Nucleus accumbens (tissue), 56 donors: ENCODE measurements around the gene NTNG1.

Source experiments
- DNase-seq, 56 donors: peaks; one replicate each; lab custom pipeline; 2025; lab: John Stamatoyannopoulos, UW

The NTNG1 gene

GRCh38 chr1:107315652-107316051 is 174.8 kb downstream of the NTNG1 start:
- no peak for DNase-seq

DNA sequence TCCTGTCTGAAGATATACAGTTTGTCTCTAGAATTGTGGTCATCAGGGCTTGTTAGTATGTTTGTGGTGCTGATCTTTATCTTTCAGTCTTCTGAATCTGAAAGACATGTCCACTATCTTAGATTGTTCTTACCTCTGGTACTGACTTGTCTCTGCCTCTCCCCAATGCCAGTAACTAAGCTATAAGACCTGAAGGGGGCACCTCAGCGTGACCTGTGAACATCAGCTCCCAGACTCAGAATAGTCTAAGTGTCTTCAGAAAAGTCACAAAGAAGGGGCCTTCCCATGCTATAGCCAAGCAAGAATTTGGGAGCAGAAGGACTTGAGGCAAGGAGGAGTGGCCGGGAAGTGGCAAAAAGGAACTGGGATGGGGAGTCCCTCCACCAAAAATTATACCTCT is 178.1 kb downstream of the NTNG1 start:
- DNase-seq, result no peak

DNA sequence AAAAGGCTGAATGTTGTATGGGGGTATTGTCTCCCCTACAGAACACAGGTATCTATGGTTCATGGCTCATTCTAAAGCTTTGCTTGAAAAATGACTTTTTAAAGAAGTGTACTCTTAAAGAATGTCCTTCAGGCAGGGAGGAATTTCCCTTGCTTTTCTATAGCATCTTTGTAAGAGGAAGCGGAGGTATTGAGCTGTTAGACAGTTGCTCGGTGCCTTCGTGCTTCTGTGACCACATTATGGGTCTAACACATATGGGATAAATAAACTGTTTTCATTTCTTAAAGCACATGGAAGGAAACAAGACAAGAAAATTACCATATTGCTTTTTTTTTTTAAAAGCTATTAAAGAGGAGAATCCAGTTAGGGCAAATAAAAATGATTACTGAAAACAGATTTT is 182.9 kb downstream of the NTNG1 start:
- DNase-seq, result no peak

DNA sequence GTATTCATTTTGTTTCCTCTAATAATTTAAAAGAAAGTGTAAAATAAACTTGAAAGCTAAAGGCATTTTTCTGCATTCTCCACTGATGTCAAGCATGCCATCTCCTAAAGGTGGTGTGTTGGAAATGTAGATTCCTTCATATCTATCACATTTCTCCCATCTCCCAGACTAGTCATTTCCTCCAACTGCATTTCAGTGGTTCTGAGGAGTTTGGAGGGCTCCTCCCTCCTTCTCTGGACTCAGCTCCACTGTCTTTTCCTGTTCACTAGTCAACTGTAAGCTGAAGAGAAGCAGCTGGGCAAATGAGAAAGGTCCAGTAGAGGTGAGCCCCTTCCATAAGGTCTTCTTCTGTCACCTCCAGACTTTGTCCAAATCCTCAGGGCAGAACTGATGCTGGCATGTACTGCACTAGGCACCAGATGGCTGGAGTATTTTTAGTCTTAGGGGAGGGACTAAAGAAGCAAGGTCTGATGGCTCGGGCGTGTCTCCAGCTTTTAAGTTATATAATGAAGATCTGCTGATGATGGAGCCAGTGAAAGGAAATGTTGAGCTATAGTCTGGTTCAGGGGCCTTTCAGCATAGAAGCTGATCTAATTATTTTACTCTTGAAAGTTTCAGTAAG is 186.1 kb downstream of the NTNG1 start:
- no peak for DNase-seq

- DNase-seq, result no peak
Observed at GRCh38 chr1:107327446-107327845, 186.6 kb downstream of the NTNG1 start.

DNA sequence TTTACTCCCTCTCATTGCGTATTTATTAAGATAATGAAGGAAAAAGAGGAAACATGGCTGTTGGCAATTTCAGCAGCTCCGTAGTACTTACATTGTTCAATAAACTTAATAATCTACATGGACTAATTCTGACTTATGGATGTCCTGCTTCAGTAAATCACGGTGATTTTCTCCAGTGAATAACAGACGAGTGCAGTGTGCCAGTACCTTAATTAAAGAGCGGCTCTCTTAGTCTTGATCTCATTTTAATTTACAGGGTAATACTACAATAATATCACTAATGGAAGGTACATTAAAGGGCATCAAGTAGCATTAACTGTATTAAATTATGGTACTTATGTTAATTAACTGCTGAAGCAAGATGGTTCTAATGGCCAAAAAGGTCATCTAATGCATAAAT is 187.2 kb downstream of the NTNG1 start:
- DNase-seq, result no peak

- no peak for DNase-seq
Observed at GRCh38 chr1:107339775-107340174, 198.9 kb downstream of the NTNG1 start.

DNA sequence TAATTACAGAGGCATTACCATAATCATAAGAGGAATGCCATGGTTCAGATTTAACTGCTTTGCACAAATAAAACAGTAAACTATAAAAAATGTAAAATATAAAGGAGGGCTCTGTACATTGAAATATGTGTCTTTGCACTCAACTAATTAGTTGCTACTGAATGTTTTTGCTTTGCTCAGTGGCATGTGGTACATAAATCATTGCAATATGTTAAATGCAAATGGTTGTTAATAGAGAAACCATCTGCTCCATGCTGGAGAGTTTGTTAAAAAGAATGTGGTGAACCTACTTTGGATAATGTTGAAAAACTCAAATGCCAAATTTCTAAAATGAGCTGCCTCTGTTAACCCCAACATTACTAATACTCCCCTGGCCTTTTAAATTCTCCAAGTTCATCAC is 201.5 kb downstream of the NTNG1 start:
- no peak for DNase-seq

DNA sequence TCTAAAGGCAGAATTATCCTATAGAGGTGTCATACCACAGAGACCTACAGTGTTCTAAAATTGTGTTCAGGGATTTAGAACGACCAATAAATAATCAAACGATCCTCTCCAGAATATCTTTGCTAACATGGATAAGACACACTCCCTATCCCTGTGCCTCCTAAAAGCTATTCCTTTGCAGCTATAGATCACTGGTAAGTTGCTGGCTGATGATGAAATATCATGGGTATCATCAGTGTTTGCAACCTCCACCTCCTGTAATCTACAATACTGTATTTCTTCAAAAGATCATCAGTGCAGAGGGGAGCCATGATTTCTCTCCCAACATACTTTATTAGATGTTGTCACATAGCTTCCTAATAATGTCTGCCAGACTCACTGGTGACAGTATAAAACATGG is 201.9 kb downstream of the NTNG1 start:
- no peak for DNase-seq

GRCh38 chr1:107343601-107344000 is 202.8 kb downstream of the NTNG1 start:
- no peak for DNase-seq

- DNase-seq, result no peak
Observed at GRCh38 chr1:107344268-107344760, 203.5 kb downstream of the NTNG1 start.

GRCh38 chr1:107344836-107345235 is 204.0 kb downstream of the NTNG1 start:
- no peak for DNase-seq

DNA sequence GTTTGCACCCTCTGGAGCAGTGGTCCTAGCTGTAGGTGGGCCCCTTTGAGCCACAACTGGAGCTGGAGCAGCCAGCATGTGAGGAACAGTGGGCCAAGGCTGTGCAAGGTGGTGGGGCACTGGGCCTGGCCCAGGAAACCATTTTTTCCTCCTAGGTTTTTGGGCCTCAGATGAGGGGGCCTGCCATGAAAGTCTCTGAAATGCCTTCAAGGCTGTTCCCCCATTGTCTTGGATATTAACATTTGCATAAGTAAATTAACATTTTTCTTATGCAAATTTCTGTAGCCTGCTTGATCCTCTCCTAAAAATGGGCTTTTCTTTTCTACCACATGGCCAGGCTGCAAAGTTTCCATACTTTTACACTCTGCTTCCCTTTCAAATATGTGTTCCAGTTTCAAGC is 212.0 kb downstream of the NTNG1 start:
- no peak for DNase-seq

DNA sequence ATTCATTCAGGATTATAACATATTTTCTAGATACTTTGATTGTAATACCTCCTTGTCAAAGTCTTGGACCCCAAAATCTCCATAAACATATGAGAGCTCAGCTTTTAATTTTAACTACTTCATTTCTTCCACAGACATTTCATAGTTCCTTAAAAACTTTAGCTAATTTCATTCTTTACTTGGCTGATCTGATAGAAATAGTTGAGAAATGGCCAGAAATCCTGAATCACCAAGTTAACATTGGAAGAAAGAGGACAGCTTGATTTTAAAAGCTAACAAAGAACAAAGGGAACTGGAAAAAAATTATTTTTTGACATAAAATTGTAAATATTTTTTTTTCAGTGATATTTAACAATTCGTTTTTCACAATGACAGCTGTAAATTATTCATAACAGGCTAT is 216.5 kb downstream of the NTNG1 start:
- DNase-seq, result no peak

- no peak for DNase-seq
Observed at GRCh38 chr1:107358619-107359327, 217.9 kb downstream of the NTNG1 start.

DNA sequence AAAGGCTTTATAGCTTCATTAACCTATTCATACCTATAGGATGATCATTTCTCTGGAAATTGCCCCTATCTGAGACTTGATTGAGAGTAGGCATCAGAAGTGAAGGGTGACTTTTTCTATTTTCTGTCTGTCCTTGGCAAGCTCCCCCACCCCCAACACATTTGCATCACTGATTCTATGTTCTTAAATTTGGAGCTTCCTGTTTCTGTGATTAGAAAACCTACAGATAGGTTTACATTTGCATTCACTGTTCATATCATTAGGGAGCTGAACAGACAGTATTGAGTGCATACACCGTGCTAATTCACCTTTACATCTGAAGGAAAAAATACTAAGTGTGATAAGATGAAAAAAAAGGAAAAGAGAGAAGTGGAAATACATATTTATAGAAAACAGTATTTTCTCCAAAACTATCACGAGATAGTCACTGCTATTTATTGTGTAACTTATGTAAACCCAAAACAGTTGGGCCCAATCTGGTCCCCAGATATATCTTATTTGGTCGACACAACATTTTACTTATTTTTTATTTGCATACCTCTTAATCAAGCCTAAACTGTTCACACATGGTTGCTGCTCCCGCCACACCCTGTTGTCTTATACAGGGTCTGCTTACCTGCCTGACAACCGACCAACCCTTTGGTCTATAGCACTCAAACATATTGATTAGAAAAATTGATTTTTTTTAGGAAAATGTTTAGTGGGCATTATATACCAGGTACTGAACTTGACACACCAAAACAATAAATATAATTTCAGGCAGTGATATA is 218.8 kb downstream of the NTNG1 start:
- DNase-seq, result no peak

GRCh38 chr1:107362468-107363140 is 221.8 kb downstream of the NTNG1 start:
- DNase-seq, result no peak

DNA sequence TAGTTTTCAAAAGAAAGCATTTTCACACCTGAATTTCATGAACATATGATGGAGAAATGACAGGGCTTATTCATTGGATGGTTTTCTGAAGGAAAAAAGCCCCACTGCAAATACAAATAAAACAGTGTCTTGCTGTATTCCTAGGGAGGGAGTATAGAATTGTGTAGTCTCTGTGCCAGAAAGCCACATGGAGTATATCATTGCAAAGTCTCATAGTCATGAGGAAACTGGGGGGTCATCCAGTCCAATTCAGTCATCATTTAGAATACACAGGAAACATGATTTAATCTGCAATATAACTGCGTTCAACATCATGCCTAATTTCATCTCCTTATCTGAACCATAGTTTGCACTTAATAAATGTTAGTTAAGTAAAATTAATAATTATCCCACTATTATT is 222.3 kb downstream of the NTNG1 start:
- DNase-seq, result no peak

DNA sequence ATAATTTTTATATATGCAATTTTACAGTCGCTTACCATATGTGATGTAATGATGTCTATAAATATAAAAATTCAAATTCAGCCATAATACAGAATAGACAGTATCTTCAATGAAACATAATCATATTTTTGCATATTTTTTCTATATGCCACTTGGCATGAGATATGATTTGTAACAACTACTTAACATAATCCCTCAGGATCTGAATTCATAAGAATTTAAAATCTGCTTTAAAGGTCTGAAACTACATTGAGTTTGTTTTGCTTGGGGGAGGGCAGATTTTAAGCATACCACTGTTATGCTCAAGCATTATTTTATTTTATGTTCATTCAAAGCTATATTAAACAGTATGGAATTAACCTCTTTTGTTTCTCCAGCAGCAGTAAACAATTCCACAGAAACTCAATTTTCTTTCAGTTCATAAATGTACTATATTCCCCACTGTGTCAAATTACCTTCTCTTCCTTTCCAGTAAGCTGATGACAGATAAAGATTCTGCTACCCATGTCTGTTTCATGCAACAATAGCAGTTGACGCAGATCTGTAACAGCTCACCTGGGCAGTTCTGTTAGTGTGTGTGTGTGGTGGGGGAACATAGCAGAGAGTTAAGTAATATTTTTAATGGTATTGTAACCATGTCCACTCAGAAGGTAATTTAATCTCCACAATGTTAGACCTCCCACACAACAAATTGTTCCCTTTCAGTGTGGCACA is 224.8 kb downstream of the NTNG1 start:
- DNase-seq, result no peak

- DNase-seq, result no peak
Observed at GRCh38 chr1:107378426-107378825, 237.6 kb downstream of the NTNG1 start.
